ENCODE data around the gene NPY1R.

Gene NPY1R

GRCh38 chr4:163332526-163333406 lies at the start of gene NPY1R:
Gene NPY1R, minus strand, starts transcription at chr4:163332596. Its CDS starts 6,042 bp downstream, at chr4:163326554.
- peak; percentile 59 for DNase-seq (ENCODE audit: insufficient read length, low spot score)
- FAIRE-seq: peak; percentile 27
- no peak; the same call in 1 of the 2 replicates for TF ChIP-seq POLR2A (IDR thresholded peaks at IDR 0.05; ENCODE audit: low read depth, low read length)

- FAIRE-seq (no peak), DNase-seq (ENCODE audit: insufficient read length, low spot score) (no peak)
- no peak for TF ChIP-seq POLR2A (IDR thresholded peaks at IDR 0.05; ENCODE audit: low read depth, low read length)
Measured at GRCh38 chr4:163380703-163381102, 48.3 kb upstream of the NPY1R start.

- TF ChIP-seq POLR2A (IDR thresholded peaks at IDR 0.05; ENCODE audit: low read depth, low read length): no peak
- no peak for FAIRE-seq
- DNase-seq (ENCODE audit: insufficient read length, low spot score): no peak
Measured at GRCh38 chr4:163378661-163379060, 46.3 kb upstream of the NPY1R start.

- FAIRE-seq (no peak), DNase-seq (ENCODE audit: insufficient read length, low spot score) (no peak)
- no peak for TF ChIP-seq POLR2A (IDR thresholded peaks at IDR 0.05; ENCODE audit: low read depth, low read length)
Measured at GRCh38 chr4:163372029-163372428, 39.6 kb upstream of the NPY1R start.

DNA sequence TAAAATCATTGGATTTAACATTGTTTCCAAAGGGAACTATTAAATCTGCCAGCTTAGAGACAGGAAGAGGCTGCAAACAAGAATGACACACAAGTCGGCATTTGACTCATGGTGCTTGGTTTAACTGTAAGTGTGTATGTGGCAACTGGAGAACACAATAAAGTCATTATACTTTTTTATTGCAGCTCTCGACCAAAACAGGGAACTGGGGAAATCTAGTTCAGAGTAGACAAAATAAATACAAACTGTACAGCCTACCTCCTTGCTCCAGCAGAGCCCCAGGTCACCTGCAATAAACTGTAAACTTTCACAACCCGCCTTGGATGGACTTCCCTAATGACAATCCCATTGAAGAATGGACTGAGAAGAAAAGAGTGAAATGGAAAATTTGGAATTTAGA lies 35.3 kb upstream of the NPY1R start:
- FAIRE-seq (no peak), DNase-seq (ENCODE audit: insufficient read length, low spot score) (no peak)
- no peak for TF ChIP-seq POLR2A (IDR thresholded peaks at IDR 0.05; ENCODE audit: low read depth, low read length)

DNA sequence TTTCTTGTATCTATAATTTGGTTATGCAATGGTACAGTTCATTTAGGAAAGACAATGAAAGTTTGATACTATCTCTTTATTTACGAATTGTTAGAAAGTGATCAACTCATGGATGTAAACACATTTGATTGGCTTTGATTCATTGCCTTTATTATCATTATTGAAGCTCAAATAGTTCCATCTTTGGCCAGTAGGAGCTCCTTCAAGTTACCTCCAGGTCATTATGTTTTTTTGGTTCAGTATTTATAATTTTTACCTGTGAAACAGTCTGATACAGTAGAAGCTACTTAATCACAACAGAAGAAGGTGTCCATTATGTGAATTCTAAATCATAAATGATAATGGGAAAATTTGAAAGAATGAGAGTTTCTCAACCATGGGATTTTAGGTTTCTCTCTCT lies 23.7 kb upstream of the NPY1R start:
- no peak for FAIRE-seq
- no peak for DNase-seq (ENCODE audit: insufficient read length, low spot score)
- TF ChIP-seq POLR2A (IDR thresholded peaks at IDR 0.05; ENCODE audit: low read depth, low read length): no peak

- FAIRE-seq: no peak
- DNase-seq (ENCODE audit: insufficient read length, low spot score): no peak
- TF ChIP-seq POLR2A (IDR thresholded peaks at IDR 0.05; ENCODE audit: low read depth, low read length): no peak
Measured at GRCh38 chr4:163353054-163353453, 20.7 kb upstream of the NPY1R start.

DNA sequence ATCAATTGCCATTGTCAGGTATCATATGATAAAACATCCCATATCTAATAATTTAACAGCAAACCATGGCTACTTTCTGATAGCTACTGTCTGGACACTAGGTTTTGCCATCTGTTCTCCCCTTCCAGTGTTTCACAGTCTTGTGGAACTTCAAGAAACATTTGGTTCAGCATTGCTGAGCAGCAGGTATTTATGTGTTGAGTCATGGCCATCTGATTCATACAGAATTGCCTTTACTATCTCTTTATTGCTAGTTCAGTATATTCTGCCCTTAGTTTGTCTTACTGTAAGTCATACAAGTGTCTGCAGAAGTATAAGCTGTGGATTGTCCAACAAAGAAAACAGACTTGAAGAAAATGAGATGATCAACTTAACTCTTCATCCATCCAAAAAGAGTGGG lies 18.3 kb upstream of the NPY1R start:
- no peak for DNase-seq (ENCODE audit: insufficient read length, low spot score)
- FAIRE-seq: no peak
- no peak for TF ChIP-seq POLR2A (IDR thresholded peaks at IDR 0.05; ENCODE audit: low read depth, low read length)

- FAIRE-seq: no peak
- no peak for TF ChIP-seq POLR2A (IDR thresholded peaks at IDR 0.05; ENCODE audit: low read depth, low read length)
- no peak for DNase-seq (ENCODE audit: insufficient read length, low spot score)
Measured at GRCh38 chr4:163344147-163345125, 12.0 kb upstream of the NPY1R start.

DNA sequence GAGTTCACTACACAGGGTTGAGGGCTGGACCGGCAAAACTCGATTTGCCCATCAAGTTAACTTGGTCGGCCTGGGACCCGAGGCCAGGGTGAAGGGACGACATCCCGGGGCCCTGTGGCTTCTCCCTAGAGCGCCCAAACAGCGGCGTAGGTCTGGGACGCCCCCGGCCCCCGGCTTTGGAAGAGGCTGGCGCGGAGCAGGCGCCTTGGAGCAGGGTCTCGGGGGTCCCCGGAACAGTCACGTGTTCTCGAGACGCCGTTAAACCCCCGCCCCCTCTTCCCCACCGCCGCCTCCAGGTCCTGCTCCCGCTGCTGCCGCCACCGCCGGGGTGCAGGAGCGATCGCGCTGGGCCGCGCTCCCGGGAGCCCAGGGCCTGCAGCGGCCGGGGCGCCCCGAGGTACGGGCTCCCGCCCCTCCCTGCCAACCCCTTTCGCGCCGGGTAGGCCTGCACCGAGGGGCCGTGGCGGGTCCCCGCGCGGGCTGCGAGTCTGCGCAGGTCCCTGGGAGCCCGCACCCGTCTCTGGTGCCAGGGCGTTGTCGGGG lies 11.3 kb upstream of the NPY1R start, which contains the start of gene NPY5R:
NPY5R (plus strand) TSS at position 289 of the 543 bp plus-strand sequence. CDS start 6,382 bp downstream, outside the sequence.
- no peak for TF ChIP-seq POLR2A (IDR thresholded peaks at IDR 0.05; ENCODE audit: low read depth, low read length)
- DNase-seq (ENCODE audit: insufficient read length, low spot score) (no peak), FAIRE-seq (no peak)

DNA sequence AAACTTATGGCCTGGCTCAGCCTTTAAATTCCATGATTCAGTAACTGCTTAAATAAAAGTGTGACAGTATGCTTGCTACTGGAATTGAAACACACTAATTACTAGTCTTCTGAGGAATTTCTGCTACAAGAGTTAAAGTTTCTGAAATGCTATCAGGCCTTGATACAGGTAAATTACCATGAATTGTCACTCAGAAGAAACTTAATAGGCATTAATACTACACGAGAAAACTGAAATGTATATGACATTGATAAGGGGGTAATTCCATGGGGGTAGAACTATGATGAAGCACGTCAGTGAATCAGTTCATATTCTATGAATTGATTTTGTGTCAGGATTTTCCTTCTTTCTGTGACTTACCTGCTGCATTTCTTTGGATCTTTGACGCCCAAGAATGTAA lies 3.0 kb upstream of the NPY1R start:
- DNase-seq (ENCODE audit: insufficient read length, low spot score) (no peak), FAIRE-seq (no peak)
- TF ChIP-seq POLR2A (IDR thresholded peaks at IDR 0.05; ENCODE audit: low read depth, low read length): no peak

GRCh38 chr4:163331629-163332376 lies 593 bp downstream of the NPY1R start:
- no peak for DNase-seq (ENCODE audit: insufficient read length, low spot score)
- FAIRE-seq: no peak
- no peak for TF ChIP-seq POLR2A (IDR thresholded peaks at IDR 0.05; ENCODE audit: low read depth, low read length)
